HL-60 (cell line): ENCODE results near the gene TM7SF2.

Experiments
- DNase-seq, 2 experiments: peaks; one replicate each; pipeline ENCODE4 v3.0.0-alpha.2; 2010 to 2020; ENCODE audit warnings: low read depth in 1 of 2, low spot score in 1 of 2
- H3K27ac ChIP-seq: fragments of 250-450 bp; sonication (Bioruptor Pico); replicated peaks from 2 replicates; pipeline ENCODE4 v1.5.1; 2020; ENCODE audit warnings: mild to moderate bottlenecking, moderate library complexity
- H3K27me3 ChIP-seq: fragments of 250-450 bp; sonication (Bioruptor Pico); 2 replicates; pipeline ENCODE4 v1.5.1; 2021; ENCODE audit warnings: mild to moderate bottlenecking, moderate library complexity; ENCODE audit not compliant: insufficient read depth, poor library complexity, severe bottlenecking
- H3K4me3 ChIP-seq: replicated peaks from 2 replicates; pipeline ENCODE4 v1.5.1; 2011; ENCODE audit warnings: mild to moderate bottlenecking, control low read depth, low read length; ENCODE audit not compliant: insufficient read depth
- CTCF ChIP-seq: IDR thresholded peaks from one replicate; pipeline ENCODE4 v1.5.1; 2011; ENCODE audit warnings: low read length, control low read depth, inconsistent platforms; ENCODE audit not compliant: insufficient read depth
- GABPA ChIP-seq: IDR thresholded peaks from 2 replicates; pipeline ENCODE4 v1.6.1; 2012; ENCODE audit warnings: low read depth
- POLR2AphosphoS5 ChIP-seq: IDR thresholded peaks from 2 replicates; pipeline ENCODE4 v1.6.1; 2012; ENCODE audit warnings: low read depth
- REST ChIP-seq: IDR thresholded peaks from 2 replicates; pipeline ENCODE4 v1.6.1; 2012; ENCODE audit warnings: low read depth; ENCODE audit not compliant: insufficient replicate concordance
- SPI1 ChIP-seq: IDR thresholded peaks from 2 replicates; pipeline ENCODE4 v1.6.1; 2012; ENCODE audit warnings: low read depth, mild to moderate bottlenecking, borderline replicate concordance

TM7SF2 gene

GRCh38 chr11:65151331-65151899 is 39.7 kb downstream of the TM7SF2 start:
- Histone ChIP-seq H3K4me3 (no peak overlapping the region), H3K27me3 (no peaks in the 10 kb centered on the region), H3K27ac (peak overlapping the region; percentile 89)
- DNase-seq, result no peak
- TF ChIP-seq SPI1, result peak; percentile 12; the same call in 1 of the 2 replicates
- no peak for TF ChIP-seq GABPA

- H3K27me3 ChIP-seq, result no peaks in the 10 kb centered on the region
- no peak for TF ChIP-seq SPI1
- no peak for TF ChIP-seq POLR2AphosphoS5
- no peak for TF ChIP-seq CTCF
- TF ChIP-seq REST, result no peak
- no peak for TF ChIP-seq GABPA
- H3K4me3 ChIP-seq, result no peak overlapping the region
- no peak for DNase-seq
- H3K27ac ChIP-seq, result peak overlapping the region; percentile 89
Measured at GRCh38 chr11:65152122-65152521, 40.5 kb downstream of the TM7SF2 start.

- no peak for DNase-seq
- Histone ChIP-seq H3K27me3 (no peaks in the 10 kb centered on the region), H3K4me3 (no peak overlapping the region), H3K27ac (peak overlapping the region; percentile 65)
- no peak for TF ChIP-seq SPI1
- TF ChIP-seq CTCF, result no peak
- TF ChIP-seq REST, result no peak
- no peak for TF ChIP-seq GABPA
- TF ChIP-seq POLR2AphosphoS5, result no peak
Measured at GRCh38 chr11:65156256-65156655, 44.6 kb downstream of the TM7SF2 start.

- DNase-seq, result no peak
- Histone ChIP-seq H3K27ac (peak overlapping the region; percentile 65), H3K27me3 (no peaks in the 10 kb centered on the region), H3K4me3 (no peak overlapping the region)
- TF ChIP-seq GABPA, result no peak
- no peak for TF ChIP-seq REST
- no peak for TF ChIP-seq SPI1
- TF ChIP-seq POLR2AphosphoS5, result no peak
- TF ChIP-seq CTCF, result no peak
Measured at GRCh38 chr11:65156926-65157325, 45.3 kb downstream of the TM7SF2 start.
